GM12878 (cell line): ENCODE results near the gene C16orf96. TPM values are rescaled to one million over a fixed set of nuclear protein-coding genes. Genes with fewer than 3 reads are reported as not detected.

ENCODE experiments used
- ATAC-seq: fragments of 200-7000 bp; cut with Tn5 transposase; 3 replicates; pipeline ENCODE4 v1.9.1; 2020; ENCODE audit warnings: mild to moderate bottlenecking, moderate library complexity
- BruUV-seq: library from RNA; stranded (reverse); fragments of 400-500 nt; replicated peaks from 2 replicates; lab custom pipeline; 2021; lab: Mats Ljungman, UMichigan
- CTCF ChIA-PET: fragments of 300-600 bp; sonication (Branson Sonifier 250); formaldehyde crosslinking; extraction: SDS; loops from one replicate; lab custom pipeline; 2021; ENCODE audit warnings: inconsistent platforms; lab: Yijun Ruan, JAX
- POLR2A ChIA-PET: fragments of 350-600 bp; formaldehyde crosslinking; extraction: SDS; loops from one replicate; lab custom pipeline; 2021; ENCODE audit warnings: inconsistent platforms; lab: Charles Lee
- RAD21 ChIA-PET: fragments of 300-600 bp; sonication (Branson Sonifier 250); formaldehyde crosslinking; loops from one replicate; lab custom pipeline; 2023; ENCODE audit warnings: antibody characterized with exemption; ENCODE audit not compliant: unreplicated experiment; lab: Charles Lee
- SMC1A ChIA-PET: fragments of 300-600 bp; sonication (Branson Sonifier 250); formaldehyde crosslinking; loops from one replicate; lab custom pipeline; 2023; ENCODE audit not compliant: unreplicated experiment, uncharacterized antibody; lab: Charles Lee
- DNase-seq: peaks from one replicate; pipeline ENCODE4 v3.0.0-alpha.2; 2011; ENCODE audit warnings: low read depth, low spot score
- FAIRE-seq: peaks from 3 replicates; lab custom pipeline; 2011; peaks lifted over from hg19 to GRCh38; lab: Jason Lieb, UNC
- H2AFZ ChIP-seq: 2 replicates; pipeline ENCODE4 v1.6.0; 2011; ENCODE audit warnings: low read depth, low read length, control low read depth; ENCODE audit not compliant: control insufficient read depth
- H3K27ac ChIP-seq: 2 replicates; pipeline ENCODE4 v1.5.1; 2011; ENCODE audit warnings: control low read depth; ENCODE audit not compliant: control insufficient read depth, insufficient read depth
- H3K27me3 ChIP-seq, 2 experiments: replicated peaks in 1 of 2; 2 replicates each; pipeline versions ENCODE4 v1.6.0 to v1.6.1; 2011; ENCODE audit warnings: low read length in 1 of 2; ENCODE audit not compliant: control insufficient read depth in 2 of 2, insufficient read depth in 2 of 2
- H3K36me3 ChIP-seq, 2 experiments: 2 replicates each; pipeline ENCODE4 v1.5.1; 2011; ENCODE audit warnings: low read length in 1 of 2; ENCODE audit not compliant: control insufficient read depth in 2 of 2, insufficient read depth in 2 of 2
- H3K4me1 ChIP-seq: 2 replicates; pipeline ENCODE4 v1.6.1; 2011; ENCODE audit warnings: mild to moderate bottlenecking, low read length, moderate library complexity, mixed read lengths; ENCODE audit not compliant: control insufficient read depth, insufficient read depth
- H3K4me2 ChIP-seq: 2 replicates; pipeline ENCODE4 v1.6.0; 2011; ENCODE audit warnings: control low read depth; ENCODE audit not compliant: control insufficient read depth, insufficient read depth
- H3K4me3 ChIP-seq: fragments of 200-600 bp; sonication (generic); 2 replicates; pipeline ENCODE4 v1.5.1; 2016
- H3K79me2 ChIP-seq: 2 replicates; pipeline ENCODE4 v1.6.0; 2011; ENCODE audit warnings: low read length; ENCODE audit not compliant: control insufficient read depth, insufficient read depth
- H3K9ac ChIP-seq: 2 replicates; pipeline ENCODE4 v1.8.0; 2011; ENCODE audit warnings: low read length, control low read depth, mixed read lengths; ENCODE audit not compliant: control insufficient read depth, insufficient read depth
- H3K9me3 ChIP-seq: replicated peaks from 3 replicates; pipeline ENCODE4 v1.5.1; 2011; ENCODE audit warnings: mild to moderate bottlenecking, low read length; ENCODE audit not compliant: control insufficient read depth, insufficient read depth
- H4K20me1 ChIP-seq: 2 replicates; pipeline ENCODE4 v1.6.0; 2011; ENCODE audit not compliant: control insufficient read depth, insufficient read depth
- BCL11A ChIP-seq: IDR thresholded peaks from 2 replicates; pipeline ENCODE4 v1.6.1; 2011; ENCODE audit warnings: low read depth, low read length
- DPF2 ChIP-seq: fragments of 450-650 bp; IDR thresholded peaks from 2 replicates; pipeline ENCODE4 v1.6.1; 2017; ENCODE audit warnings: mild to moderate bottlenecking
- EGR1 ChIP-seq, 2 experiments: IDR thresholded peaks; 1 replicate in 1 of 2; 2 replicates in 1 of 2; pipeline ENCODE4 v1.6.1; 2011 to 2012; ENCODE audit warnings: low read depth in 2 of 2, low read length in 2 of 2, borderline replicate concordance in 1 of 2, mild to moderate bottlenecking in 1 of 2, moderate library complexity in 1 of 2
- MTA2 ChIP-seq: fragments of 450-650 bp; IDR thresholded peaks from 2 replicates; pipeline ENCODE4 v1.6.1; 2016; ENCODE audit warnings: low read depth, mild to moderate bottlenecking, moderate library complexity
- NBN ChIP-seq: fragments of 450-650 bp; IDR thresholded peaks from 2 replicates; pipeline ENCODE4 v1.6.1; 2016
- POLR2AphosphoS5 ChIP-seq: IDR thresholded peaks from 2 replicates; pipeline ENCODE4 v1.6.1; 2011; ENCODE audit warnings: mild to moderate bottlenecking, low read length, inconsistent platforms
- TCF7 ChIP-seq: IDR thresholded peaks from 2 replicates; pipeline ENCODE4 v1.6.1; 2014; ENCODE audit warnings: antibody characterized with exemption, borderline replicate concordance
- WGBS: methylation state at CpG from one replicate; pipeline ENCODE4 v1.1.6; 2016; ENCODE audit warnings: low lambda C conversion rate; ENCODE audit not compliant: insufficient replicate concordance, insufficient coverage; ENCODE audit errors: missing lambda C conversion rate; 5-methylcytosine and 5-hydroxymethylcytosine counted together
- in situ Hi-C: fragments of 300-500 bp; cut with MboI; formaldehyde crosslinking; loops from 9 replicates; pipeline ENCODE4 v1.14.3; 2018; ENCODE audit warnings: mixed read lengths
- intact Hi-C: fragments of 100-400 bp; cut with micrococcal nuclease; formaldehyde crosslinking; loops from one replicate; pipeline ENCODE4 v1.14.2; 2022; ENCODE audit not compliant: unreplicated experiment
- polyA plus RNA-seq, 11 experiments: library from polyadenylated mRNA; depleted of rRNA in 4 of 11; unstranded in 6 of 11; stranded (reverse) in 5 of 11; fragments of >200 nt; fragmentation: Nextera tagmentation in 4 of 11; fragmentation: Illumina TruSeq in 1 of 11; extraction: Ambion mirVana in 4 of 11; extraction: Trizol in 1 of 11; gene quantifications; 1 replicate in 1 of 11; 2 replicates in 10 of 11; pipeline versions ENCODE4 v1.2.1 to v1.2.3, GENCODE V29; 2011 to 2016; ENCODE audit warnings: inconsistent platforms in 2 of 11, missing spikeins in 2 of 11, low read depth in 1 of 11
- total RNA-seq, 4 experiments: library from RNA; depleted of rRNA in 3 of 4; stranded (reverse); fragments of >200 nt in 3 of 4; fragmentation: Illumina TruSeq in 1 of 4; extraction: Trizol in 1 of 4; gene quantifications; 2 replicates each; pipeline versions ENCODE4 v1.2.1 to v1.2.3, GENCODE V29; 2013 to 2021
- TF ChIP-seq, protein P1 (sequence below): fragments of 450-650 bp; IDR thresholded peaks from 2 replicates; pipeline ENCODE4 v1.6.1; 2016; ENCODE audit warnings: mild to moderate bottlenecking
- TF ChIP-seq, protein P2 (sequence below): fragments of 450-650 bp; IDR thresholded peaks from 2 replicates; pipeline ENCODE4 v1.6.1; 2017; ENCODE audit warnings: borderline replicate concordance
- TF ChIP-seq, protein P3 (sequence below): fragments of 450-650 bp; IDR thresholded peaks from 2 replicates; pipeline ENCODE4 v1.6.1; 2014; ENCODE audit warnings: mild to moderate bottlenecking
- TF ChIP-seq, protein P4 (sequence below): fragments of 450-650 bp; IDR thresholded peaks from 2 replicates; pipeline ENCODE4 v1.6.1; 2017; ENCODE audit warnings: antibody characterized with exemption, mild to moderate bottlenecking, moderate library complexity
- TF ChIP-seq, protein P5 (sequence below): fragments of 450-650 bp; IDR thresholded peaks from 2 replicates; pipeline ENCODE4 v1.6.1; 2017; ENCODE audit warnings: mild to moderate bottlenecking

Gene C16orf96
- total and polyA plus RNA-seq, 10 of the 15 experiments (the other 5 are each of a cell fraction or from before 2014, with no cell fraction given) = 0.01 to 0.08 (median 0.01) TPM; not detected in 7

DNA sequence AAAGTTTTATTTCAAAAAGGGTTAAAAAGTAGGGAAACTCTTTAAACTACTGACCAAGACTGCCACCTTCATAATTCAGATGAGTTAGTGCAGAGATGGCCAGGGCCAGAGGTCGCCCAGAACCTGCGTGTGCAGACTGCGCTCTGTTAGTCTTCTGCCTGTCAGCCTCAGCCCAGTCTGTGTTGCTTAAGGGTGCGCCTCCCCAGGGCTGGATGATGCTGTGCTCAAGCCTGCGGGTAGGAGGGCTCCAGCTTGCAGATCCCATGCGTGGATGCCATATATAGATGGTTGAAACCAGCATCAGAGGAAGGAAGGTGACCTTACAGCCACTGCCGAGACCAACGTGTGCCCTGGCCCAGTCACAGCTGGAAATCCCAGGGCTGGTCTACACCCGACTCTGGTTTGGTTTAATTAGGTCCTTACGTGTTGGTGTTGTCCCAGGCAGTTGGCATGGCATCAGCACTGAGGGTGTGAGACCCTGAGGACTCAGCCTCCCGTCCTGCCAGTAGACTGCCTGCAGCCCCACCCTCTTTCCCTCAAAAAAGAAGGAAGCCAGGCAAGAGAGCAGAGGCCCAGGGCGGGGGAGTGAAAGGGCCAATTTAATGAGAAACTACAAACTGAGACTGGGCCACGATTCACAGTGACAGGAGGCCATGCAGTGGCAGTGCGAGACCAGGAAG lies 45.3 kb upstream of the C16orf96 start:
- intact Hi-C loops (loop anchor here (10.0 kb wide), 2 partner anchors 104 to 444 kb away; partner anchors contain the start of genes SEC14L5 and UBALD1), in situ Hi-C loops (loop anchor here (10.0 kb wide), 1 partner anchor 444 kb away; the partner anchor contains the start of gene SEC14L5)
- DNase-seq = no peak
- no peak overlapping the region for H3K9ac ChIP-seq
- H3K4me2 ChIP-seq = no peak overlapping the region
- H2AFZ ChIP-seq = no peak overlapping the region
- SMC1A ChIA-PET = interaction anchor here (0.7 to 2.1 kb wide), 2 partner anchors 10 to 52 kb away, joined by 3 to 6 read pairs; no protein-coding TSS in a partner anchor
- H3K4me1 ChIP-seq = peaks cover 25% of the 10 kb centered on the region
- no peaks in the 10 kb centered on the region for H4K20me1 ChIP-seq
- RAD21 ChIA-PET = no interaction called here
- no peaks in the 10 kb centered on the region; the same call in 1 of the 2 replicates for H3K79me2 ChIP-seq
- H3K9me3 ChIP-seq = no peaks in the 10 kb centered on the region
- FAIRE-seq = no peak
- no peak overlapping the region for H3K4me3 ChIP-seq
- H3K27ac ChIP-seq = no peak overlapping the region
- CTCF ChIA-PET = interaction anchor here (1.6 to 6.5 kb wide), 2 partner anchors 10 to 36 kb away, joined by 5 to 90 read pairs; no protein-coding TSS in a partner anchor
- 91% methylated on average over 14 of the region's 14 CpGs for WGBS
- ATAC-seq = no peak
- POLR2A ChIA-PET = no interaction called here
- no TSS peak for BruUV-seq
- no peaks in the 10 kb centered on the region for H3K27me3 ChIP-seq
- H3K36me3 ChIP-seq = peaks cover 24 to 53% of the 10 kb centered on the region in 2 experiments; a peak in 3 of 4 replicates
- TF ChIP-seq MTA2 (no peak), NBN (no peak), DPF2 (no peak), BCL11A (no peak), EGR1 (IDR thresholded peaks at IDR 0.05; ENCODE audit: borderline replicate concordance in 1 of 2, low read depth in 2 of 2, low read length in 2 of 2) (no peak), POLR2AphosphoS5 (no peak), TCF7 (no peak)
- TF ChIP-seq, protein P1, sequence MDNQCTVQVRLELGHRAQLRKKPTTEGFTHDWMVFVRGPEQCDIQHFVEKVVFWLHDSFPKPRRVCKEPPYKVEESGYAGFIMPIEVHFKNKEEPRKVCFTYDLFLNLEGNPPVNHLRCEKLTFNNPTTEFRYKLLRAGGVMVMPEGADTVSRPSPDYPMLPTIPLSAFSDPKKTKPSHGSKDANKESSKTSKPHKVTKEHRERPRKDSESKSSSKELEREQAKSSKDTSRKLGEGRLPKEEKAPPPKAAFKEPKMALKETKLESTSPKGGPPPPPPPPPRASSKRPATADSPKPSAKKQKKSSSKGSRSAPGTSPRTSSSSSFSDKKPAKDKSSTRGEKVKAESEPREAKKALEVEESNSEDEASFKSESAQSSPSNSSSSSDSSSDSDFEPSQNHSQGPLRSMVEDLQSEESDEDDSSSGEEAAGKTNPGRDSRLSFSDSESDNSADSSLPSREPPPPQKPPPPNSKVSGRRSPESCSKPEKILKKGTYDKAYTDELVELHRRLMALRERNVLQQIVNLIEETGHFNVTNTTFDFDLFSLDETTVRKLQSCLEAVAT = no peak
- TF ChIP-seq, protein P2, sequence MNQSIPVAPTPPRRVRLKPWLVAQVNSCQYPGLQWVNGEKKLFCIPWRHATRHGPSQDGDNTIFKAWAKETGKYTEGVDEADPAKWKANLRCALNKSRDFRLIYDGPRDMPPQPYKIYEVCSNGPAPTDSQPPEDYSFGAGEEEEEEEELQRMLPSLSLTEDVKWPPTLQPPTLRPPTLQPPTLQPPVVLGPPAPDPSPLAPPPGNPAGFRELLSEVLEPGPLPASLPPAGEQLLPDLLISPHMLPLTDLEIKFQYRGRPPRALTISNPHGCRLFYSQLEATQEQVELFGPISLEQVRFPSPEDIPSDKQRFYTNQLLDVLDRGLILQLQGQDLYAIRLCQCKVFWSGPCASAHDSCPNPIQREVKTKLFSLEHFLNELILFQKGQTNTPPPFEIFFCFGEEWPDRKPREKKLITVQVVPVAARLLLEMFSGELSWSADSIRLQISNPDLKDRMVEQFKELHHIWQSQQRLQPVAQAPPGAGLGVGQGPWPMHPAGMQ = no peak
- TF ChIP-seq, protein P3, sequence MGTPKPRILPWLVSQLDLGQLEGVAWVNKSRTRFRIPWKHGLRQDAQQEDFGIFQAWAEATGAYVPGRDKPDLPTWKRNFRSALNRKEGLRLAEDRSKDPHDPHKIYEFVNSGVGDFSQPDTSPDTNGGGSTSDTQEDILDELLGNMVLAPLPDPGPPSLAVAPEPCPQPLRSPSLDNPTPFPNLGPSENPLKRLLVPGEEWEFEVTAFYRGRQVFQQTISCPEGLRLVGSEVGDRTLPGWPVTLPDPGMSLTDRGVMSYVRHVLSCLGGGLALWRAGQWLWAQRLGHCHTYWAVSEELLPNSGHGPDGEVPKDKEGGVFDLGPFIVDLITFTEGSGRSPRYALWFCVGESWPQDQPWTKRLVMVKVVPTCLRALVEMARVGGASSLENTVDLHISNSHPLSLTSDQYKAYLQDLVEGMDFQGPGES = no peak
- TF ChIP-seq, protein P4, sequence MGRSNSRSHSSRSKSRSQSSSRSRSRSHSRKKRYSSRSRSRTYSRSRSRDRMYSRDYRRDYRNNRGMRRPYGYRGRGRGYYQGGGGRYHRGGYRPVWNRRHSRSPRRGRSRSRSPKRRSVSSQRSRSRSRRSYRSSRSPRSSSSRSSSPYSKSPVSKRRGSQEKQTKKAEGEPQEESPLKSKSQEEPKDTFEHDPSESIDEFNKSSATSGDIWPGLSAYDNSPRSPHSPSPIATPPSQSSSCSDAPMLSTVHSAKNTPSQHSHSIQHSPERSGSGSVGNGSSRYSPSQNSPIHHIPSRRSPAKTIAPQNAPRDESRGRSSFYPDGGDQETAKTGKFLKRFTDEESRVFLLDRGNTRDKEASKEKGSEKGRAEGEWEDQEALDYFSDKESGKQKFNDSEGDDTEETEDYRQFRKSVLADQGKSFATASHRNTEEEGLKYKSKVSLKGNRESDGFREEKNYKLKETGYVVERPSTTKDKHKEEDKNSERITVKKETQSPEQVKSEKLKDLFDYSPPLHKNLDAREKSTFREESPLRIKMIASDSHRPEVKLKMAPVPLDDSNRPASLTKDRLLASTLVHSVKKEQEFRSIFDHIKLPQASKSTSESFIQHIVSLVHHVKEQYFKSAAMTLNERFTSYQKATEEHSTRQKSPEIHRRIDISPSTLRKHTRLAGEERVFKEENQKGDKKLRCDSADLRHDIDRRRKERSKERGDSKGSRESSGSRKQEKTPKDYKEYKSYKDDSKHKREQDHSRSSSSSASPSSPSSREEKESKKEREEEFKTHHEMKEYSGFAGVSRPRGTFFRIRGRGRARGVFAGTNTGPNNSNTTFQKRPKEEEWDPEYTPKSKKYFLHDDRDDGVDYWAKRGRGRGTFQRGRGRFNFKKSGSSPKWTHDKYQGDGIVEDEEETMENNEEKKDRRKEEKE = no peak
- TF ChIP-seq, protein P5, sequence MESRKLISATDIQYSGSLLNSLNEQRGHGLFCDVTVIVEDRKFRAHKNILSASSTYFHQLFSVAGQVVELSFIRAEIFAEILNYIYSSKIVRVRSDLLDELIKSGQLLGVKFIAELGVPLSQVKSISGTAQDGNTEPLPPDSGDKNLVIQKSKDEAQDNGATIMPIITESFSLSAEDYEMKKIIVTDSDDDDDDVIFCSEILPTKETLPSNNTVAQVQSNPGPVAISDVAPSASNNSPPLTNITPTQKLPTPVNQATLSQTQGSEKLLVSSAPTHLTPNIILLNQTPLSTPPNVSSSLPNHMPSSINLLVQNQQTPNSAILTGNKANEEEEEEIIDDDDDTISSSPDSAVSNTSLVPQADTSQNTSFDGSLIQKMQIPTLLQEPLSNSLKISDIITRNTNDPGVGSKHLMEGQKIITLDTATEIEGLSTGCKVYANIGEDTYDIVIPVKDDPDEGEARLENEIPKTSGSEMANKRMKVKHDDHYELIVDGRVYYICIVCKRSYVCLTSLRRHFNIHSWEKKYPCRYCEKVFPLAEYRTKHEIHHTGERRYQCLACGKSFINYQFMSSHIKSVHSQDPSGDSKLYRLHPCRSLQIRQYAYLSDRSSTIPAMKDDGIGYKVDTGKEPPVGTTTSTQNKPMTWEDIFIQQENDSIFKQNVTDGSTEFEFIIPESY = no peak
